GM21381 (cell line): ENCODE data around the gene FCRL2.
A peak's percentile ranks its signal among the peaks of the same experiment; 100 is the strongest.

Source experiments
- ATAC-seq: cut with Tn5 transposase; IDR thresholded peaks from one replicate; pipeline ENCODE4 v1.9.1; 2021; ENCODE audit warnings: mild to moderate bottlenecking, moderate library complexity; ENCODE audit not compliant: unreplicated experiment

Gene FCRL2

DNA sequence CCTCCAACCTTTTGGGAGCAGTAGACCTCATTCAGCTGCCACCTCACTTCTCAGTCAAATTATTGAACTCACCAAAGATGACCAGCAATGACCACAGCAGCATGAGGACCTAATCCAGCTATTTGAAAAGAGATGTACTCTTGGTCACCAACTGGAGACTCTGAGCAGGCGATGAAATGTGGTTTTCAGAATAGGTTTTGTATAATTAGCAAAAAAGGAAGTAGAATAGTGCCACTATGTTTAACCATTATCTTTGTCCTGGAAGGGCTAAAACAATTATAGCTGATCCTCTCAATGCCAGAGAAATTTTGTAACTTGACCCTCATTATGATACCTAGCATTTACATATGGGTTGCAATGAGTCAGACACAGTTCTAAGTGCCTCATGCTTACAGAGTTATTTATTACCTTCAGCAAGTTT, at the start of gene FCRL2:
Gene FCRL2 (minus strand): TSS at position 162 of the 421 bp plus-strand sequence. CDS start 59 bp downstream, at position 103.
- peak; percentile 63 for ATAC-seq

- no peak for ATAC-seq
These were observed 43.4 kb upstream of the FCRL2 start for GRCh38 chr1:157820299-157820698.

- ATAC-seq, result no peak
These were observed 43.0 kb upstream of the FCRL2 start, which contains the start of gene FCRL1 for GRCh38 chr1:157819896-157820295. FCRL1 (minus strand) TSS chr1:157820120; CDS start chr1:157820037, 83 bp downstream.

DNA sequence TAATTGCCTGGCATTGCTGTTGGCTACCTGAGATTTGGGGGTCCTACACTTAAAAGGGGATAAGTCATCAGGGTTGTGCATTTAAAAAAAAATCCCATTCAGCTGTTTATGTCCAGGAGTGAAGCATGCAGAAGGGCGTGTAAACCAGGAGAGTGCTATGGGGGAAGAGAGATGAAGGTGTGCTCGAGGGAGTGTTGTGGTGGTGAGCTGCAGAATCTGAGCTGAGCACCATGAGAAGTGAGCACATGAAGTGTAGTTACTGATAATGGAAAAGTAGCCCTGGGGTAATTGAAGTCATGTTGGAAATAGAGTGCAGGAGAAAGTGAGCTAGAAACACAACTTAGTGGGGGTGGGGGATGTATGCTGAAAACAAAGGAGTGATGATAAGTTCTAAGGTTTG, 42.3 kb upstream of the FCRL2 start:
- ATAC-seq, result no peak

GRCh38 chr1:157813269-157813668, 36.3 kb upstream of the FCRL2 start:
- no peak for ATAC-seq

- ATAC-seq, result peak; percentile 83
These were observed 29.7 kb upstream of the FCRL2 start for GRCh38 chr1:157806431-157807149.

DNA sequence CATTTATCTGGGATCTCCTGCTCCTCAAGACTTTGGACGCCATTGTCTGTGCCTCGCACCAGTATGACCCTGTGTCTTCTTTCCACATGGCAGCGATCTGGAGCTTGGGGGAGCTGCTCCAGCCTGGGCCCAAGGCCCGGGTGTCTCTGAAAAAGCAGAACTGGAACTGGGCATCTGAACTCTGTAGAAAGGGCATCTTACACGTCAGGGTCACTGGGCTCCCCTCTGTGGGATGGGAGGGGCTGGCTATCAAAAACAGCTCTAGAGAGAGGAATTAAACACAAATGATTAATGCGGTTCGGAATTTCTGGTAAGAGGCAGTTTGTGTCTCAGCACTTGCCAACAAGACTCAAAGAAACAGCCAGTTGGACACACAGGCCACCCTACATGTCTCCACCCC, 26.9 kb upstream of the FCRL2 start:
- ATAC-seq, result no peak

- ATAC-seq, result no peak
These were observed 23.1 kb upstream of the FCRL2 start for GRCh38 chr1:157799996-157800395.

- ATAC-seq, result no peak
These were observed 21.3 kb upstream of the FCRL2 start for GRCh38 chr1:157798211-157798610.

DNA sequence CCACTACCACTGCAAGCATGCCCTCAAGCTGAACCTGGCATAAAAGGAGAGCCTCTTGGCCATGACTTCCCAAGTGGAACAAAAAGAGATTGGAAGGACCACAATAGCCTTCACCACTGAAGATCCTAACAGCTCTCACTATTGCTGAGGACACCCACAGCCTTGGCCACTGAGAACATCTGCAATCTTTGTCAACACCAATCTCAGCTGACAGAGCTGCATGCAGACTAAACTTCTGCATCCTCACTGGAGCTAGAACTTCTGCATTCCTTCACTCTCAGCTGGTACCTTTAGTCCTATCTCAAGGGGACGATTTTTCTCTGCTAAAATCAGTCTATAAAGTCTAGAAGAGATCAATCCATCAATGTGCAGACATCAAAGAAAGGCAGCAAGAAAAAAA, 8.3 kb upstream of the FCRL2 start:
- ATAC-seq, result no peak

- no peak for ATAC-seq
These were observed 7.9 kb upstream of the FCRL2 start for GRCh38 chr1:157784801-157785200.

GRCh38 chr1:157782931-157783330, 6.0 kb upstream of the FCRL2 start:
- no peak for ATAC-seq

DNA sequence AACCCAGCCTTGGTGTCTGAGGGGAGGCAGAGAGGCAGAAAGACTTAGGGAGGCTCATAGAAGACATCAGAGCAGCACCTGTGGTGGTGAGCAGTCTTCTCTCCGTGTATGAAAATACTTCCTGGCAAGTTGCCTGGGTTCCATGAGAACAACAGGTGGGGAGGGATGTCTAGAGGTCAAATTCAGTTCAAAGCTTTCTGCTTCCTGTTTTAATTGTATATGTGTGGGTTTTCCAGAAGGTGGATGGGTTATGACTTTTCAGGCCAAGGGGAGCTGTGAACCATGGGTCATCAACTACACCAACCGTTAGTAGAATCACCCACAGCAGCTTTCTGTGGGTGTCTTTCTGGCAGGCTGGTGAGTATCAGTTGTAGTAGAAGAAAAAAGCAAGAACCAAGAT, 4.1 kb upstream of the FCRL2 start:
- peak; percentile 58 for ATAC-seq

- ATAC-seq, result no peak
These were observed 1.6 kb downstream of the FCRL2 start for GRCh38 chr1:157775101-157775870.

- ATAC-seq, result no peak
These were observed 2.5 kb downstream of the FCRL2 start for GRCh38 chr1:157774412-157774811.

- ATAC-seq, result peak; percentile 54
These were observed 3.2 kb downstream of the FCRL2 start for GRCh38 chr1:157773493-157774350.

DNA sequence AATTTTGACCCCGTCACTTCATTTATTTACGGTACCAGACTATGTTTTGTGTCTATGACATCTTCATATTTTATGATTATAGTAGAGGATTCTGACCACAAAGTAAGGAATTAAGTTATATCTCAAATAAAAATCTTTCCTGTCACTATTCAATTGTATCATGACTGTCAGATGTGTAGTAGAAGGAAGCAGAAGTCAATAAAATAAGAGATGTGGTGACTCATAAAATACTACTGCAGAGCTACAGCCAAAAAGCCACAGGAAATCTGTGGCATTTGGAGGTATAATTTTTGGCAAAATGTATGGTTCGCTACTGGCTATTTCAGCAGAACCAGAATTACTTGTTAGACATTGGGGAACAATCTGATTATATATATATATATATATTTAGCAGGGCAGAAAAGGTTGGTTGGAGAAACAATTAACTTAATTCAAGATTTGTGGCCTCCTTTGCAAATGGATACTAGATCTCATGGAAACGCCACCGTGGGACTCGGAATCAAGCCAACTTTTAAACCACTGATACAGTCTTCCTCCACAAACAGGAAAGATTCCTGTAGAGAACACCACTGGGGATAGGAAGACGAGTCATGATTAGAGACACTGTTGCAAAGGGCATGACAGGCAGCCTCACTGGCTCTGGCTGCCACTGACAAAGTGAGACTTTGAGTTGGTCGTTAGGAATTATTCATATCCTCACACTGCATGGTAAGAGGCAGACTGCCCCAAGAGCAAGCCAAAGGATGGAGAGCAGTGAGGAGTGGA, 5.1 kb downstream of the FCRL2 start:
- no peak for ATAC-seq

GRCh38 chr1:157770442-157771043, 6.4 kb downstream of the FCRL2 start:
- no peak for ATAC-seq

DNA sequence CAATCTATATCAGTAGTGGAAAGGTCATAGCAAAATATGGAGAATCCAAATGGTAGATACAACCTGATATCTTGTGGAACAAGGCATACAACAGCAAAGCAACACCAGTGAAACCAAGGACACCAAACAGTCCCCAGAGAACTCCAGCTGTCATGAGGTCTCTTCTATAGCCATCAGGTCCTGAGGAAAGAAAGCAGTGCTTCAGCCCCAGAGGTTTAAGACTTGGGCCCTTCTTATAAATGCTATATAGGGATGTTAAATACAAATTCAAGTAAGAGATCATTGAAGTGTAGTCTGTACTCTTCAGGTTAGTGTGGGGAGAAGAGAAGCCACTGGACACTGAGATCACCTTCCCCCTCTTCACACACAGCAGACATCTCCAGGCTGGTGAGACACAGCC, 10.1 kb downstream of the FCRL2 start:
- ATAC-seq, result no peak

GRCh38 chr1:157758018-157758417, 18.9 kb downstream of the FCRL2 start:
- ATAC-seq, result no peak
